Activated effector memory CD4-positive, alpha-beta T cell treated with anti-CD3 and anti-CD28 coated beads, Interleukin-2, amount 50 U/mL, for 16 hours (primary cell): ENCODE measurements around the gene HOXA6.

Experiments used
- DNase-seq: peaks from one replicate; pipeline ENCODE4 v3.0.0-alpha.2; 2020

Gene HOXA6

DNA sequence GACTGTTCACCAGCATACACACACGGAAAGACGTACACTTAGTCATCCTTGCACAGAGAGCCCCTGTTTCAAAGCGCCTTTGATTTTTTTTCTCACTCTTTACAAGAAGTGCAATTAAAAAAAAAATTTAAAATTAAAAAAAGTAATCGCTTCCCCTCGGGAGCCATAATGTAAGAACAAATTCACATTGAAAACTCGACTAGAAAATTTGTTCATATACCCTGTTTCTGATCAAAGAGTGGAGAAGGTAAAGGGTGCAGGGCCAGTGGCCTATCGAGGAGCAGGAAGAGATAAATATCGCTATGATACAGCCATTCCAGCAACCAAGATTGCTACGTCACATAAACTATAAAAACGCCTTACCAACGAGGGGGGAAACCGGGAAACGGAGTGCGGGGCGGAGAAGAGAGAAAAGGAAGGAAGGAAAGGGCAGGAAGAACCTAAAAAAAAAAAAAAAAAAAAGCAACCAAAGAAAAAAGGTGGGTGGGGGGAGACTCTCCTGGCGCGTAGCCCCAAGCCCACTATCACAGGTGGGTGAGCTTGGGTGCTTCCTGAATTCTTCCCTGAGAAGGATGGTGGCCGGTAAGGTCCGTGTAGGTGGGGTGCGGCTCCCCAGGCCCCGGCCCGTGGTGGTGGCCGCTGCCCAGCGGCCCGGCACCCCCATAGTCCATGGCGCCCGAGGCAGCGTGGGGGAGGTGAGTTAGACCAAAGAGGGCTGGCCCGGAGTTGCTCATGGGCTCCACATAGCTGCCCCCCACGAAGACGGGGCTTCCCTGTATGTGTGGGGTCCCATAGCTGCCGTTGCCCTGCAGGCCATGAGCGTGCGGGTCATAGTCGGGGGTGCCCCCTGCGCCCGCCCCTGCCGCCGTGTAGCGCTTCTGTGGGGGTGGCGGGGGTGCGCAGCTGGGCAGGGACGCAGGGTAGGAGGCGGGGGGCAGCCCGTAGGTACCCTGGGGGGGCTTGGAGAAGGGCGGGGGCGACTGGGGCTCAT is 39.9 kb downstream of the HOXA6 start:
- no peak for DNase-seq

GRCh38 chr7:27106901-27107240 is 40.7 kb downstream of the HOXA6 start:
- DNase-seq = no peak

DNA sequence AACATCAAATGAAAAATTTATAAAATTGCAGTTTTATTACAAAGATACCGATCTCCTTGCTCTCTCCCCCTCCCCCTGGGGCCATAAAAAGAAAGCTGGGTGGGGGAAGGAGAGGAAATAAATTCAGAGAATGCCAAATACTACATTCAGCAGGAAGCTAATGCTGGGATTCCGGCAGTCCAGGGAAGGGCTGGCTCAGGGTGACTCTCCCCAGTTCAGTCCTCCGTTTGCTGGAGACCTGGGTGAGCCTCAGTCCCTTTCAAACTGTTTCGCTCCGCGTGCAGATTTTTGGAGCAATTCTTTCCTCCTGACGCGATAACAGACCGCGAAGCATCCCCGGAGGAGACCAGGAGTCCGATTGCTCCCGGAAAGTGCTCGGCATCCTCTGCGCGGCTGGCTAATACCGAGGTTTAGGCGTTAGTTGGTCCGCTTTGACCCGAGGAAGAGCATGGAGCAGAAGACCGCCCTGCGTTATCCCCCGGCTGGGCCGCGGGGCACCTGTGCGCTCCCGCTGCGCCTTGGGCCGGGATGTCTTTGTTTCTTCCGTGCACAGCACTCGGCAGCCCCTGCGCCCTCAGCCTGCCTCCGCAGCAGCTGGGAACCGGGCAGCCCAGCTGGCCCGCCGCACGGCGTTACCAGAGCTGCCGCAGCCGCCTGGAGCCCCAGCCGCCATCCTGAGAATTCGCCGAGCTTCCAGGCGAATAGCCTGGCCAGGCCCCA is 41.2 kb downstream of the HOXA6 start:
- no peak for DNase-seq

GRCh38 chr7:27105301-27106031 is 42.1 kb downstream of the HOXA6 start:
- DNase-seq = no peak

DNA sequence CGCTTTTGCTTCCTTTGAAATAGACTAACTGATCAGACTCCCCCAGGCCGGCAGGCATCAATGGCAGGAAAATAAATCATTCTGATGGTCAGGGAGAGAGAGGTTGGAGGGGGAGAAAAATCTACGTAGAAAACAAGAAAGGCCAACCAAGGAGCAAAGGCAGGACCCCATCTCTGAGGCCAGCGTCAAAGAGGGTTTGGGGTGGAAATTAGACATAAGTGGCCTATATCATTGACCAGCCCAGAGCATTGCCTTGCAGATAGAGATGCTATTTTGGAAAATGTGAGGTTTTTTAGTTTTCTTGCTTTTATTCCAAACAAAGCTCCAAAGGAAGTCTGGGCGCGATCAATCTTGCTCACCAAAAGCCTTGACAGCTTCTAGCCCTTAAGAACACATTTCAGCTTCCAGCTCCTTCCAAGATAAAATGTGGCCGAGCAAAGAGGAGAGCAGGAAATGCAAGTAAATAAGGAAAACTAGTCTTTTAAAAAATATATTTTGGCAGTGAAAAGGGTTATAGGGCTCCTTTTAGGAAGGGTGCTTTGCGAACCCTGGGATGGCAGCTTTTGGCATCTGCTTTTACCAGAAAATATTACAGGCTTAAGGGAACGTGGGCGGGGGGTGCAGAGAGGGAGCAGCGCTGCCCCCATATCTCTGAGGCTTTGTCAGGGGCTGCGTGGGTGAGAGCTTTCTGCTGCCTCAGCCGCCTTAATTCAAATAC is 43.1 kb downstream of the HOXA6 start:
- DNase-seq = no peak

DNA sequence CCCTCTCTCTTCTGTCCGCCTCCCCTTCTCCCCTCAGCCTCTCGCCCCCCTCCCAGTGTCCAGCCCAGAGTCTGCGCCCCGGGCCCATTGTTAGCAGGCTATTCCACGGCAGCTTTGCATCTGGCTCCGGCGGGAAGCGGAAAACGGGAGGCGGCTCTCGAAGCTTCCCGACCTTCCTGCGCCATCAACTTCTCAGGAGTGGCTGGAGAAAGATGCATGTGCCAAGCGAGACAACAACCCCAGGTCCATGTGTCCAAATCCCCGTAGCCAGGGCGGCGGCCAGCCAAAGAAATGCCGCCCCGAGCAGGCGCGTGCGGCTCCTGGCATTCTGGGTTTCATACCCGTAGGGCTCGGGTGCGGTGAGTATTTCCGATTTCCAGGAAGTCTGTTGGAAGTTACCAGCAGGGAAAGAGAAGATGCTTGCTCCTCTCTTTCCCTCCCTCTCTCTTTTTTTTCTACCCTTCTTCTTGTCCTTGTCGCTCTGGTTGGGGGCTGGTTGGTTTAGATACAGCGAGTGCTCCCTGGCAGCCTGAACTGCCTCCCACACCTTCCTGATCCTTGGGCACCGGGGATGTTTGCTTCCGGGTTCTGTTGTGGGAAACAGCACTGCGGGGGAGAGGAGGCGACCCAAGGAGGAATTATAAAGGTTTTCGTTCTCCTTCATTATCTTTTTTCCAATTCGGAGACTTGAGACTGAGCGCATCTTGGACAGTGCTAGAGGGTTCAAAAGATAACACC is 43.9 kb downstream of the HOXA6 start:
- DNase-seq = no peak

- no peak for DNase-seq
Measured at GRCh38 chr7:27102581-27103442, 44.8 kb downstream of the HOXA6 start, which contains the start of gene HOXA2. Gene HOXA2, minus strand, starts transcription at chr7:27102683. Its CDS starts 183 bp downstream, at chr7:27102500.

- no peak for DNase-seq
Measured at GRCh38 chr7:27101957-27102580, 45.5 kb downstream of the HOXA6 start.

DNA sequence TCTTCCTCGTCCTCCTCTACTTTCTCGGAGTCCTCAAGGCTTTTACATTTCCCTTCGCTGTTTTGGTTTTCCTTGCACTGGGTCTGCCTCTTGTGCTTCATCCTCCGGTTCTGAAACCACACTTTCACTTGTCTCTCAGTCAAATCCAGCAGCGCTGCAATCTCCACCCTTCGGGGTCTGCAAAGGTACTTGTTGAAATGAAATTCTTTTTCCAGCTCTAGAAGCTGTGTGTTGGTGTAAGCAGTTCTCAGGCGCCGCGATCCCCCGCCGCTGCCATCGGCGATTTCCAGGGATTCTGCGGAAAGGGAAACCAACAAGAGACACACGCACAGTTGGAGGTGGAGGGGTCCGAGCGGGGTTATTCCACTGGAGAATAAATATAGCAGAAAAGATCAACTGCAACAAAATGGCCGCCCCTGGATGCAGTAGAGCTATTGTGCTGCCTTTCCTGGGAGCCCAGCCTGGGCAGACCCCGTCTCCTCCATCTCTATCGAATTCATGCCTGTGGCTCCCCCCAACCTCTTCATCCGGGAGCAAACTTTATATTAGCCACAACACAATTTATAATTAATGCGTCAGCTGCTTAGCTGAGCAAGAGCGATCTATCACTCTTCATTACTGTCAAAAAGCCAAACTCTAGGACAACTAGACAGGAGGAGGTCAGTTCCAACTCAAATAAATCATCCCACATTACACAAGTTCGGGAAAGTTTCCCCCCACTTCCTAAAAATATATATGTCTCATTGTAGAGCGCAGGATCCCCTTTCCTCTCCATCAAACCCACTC is 46.2 kb downstream of the HOXA6 start:
- DNase-seq = no peak

DNA sequence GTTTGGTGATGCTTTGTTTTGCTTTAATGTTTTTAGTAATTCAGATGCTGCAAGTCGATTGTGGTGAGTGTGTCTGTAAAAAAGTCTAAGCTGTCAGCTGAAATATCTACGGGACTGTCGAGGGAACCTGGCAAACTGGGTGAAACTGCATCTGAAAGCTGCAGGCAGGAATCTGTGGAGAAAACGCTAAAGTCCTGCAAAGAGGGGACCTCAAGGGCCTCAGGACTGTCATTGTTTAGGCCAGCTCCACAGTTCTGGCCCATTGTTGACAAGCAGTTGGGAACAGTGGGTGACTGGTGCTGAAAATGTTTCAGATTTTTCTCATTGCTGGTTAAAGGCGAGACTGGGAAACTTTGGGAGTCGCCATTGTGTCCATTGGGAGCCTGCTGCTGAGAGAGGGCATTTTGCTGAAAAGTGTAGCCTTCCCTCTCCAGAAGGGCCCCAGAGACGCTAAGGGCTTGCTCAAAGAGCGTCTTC is 46.8 kb downstream of the HOXA6 start:
- no peak for DNase-seq

DNA sequence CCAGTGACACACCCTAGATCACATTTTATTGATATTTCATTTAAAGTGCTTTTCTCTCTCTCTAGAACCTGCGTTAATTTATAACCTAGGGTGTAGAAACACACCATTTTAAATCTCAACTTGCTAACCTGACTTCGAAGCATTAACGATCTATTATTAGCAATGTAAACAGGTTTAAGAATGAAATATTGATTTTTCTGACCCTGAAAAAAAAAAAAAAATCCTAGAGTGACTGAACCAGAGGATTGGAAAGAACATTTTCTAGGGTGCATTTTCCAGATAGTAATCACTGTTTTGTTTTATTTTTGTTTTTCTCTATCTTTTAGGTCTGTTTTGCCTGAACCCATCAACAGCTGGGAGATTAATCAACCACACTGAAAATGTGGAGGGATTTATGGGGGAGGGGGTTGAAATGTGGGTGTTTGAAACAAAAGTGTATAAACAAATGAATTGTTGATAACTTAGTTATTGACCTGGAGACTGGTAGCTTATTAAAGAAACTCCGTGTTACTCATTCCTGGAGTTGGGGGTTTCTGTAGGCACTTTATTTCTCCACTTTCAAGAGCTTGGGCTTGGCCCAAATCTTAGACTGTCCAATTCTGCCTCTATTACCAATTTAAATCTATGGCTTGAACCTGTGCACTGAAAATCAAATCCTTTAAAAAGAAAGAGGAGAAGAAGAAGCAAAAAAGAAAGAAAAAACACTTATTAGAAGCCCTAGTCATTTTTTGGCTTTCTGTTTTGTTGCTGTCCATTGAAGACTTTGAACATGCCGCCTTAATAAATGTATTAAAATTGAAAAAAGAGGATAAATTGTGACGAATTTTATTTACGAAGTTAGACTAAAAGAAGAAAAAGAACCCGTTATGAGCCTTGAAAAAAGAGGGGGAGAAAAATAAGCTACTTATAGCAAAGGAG is 47.9 kb downstream of the HOXA6 start:
- DNase-seq = no peak

DNA sequence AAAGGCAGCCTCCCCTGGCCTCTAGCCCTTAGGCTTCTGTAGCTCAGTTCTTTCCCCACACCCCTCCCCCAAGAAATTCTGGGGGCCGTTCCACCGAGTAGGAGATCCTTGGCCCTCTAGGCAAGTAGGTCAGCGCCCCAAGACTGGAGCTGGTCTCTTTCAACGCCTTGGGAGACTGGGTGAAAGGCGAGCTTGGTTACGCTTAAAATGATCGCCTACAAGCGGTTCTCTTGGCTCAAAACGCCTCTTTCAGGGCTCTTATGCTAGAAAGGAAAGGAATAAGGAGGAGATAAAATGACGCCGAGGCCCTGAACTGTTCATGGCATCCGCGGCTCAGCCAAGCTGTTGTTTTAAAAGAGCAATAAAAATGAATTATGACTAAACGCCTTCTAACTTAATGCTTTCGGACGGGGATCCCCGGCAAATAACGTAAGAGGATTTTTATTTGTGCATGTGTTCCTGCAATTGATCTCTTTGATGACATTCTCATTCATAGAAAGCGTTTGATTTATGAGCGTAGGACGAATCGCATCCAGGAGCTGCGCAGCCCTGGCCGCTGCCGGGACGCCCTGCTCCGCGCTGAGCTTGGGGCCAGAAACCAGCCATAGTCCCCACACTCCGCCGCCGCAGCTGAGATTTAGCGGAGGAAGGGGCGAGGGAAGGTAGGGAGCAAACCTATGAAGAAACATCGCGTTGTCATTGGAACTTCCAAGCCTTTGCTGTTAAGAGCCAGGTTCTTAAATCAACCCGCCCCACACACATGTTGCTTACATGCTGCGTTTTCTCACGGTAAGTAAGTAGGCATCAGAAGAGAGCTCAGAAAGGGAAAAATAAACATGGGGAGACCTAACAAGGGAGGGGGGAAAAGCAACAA is 48.8 kb downstream of the HOXA6 start:
- no peak for DNase-seq

DNA sequence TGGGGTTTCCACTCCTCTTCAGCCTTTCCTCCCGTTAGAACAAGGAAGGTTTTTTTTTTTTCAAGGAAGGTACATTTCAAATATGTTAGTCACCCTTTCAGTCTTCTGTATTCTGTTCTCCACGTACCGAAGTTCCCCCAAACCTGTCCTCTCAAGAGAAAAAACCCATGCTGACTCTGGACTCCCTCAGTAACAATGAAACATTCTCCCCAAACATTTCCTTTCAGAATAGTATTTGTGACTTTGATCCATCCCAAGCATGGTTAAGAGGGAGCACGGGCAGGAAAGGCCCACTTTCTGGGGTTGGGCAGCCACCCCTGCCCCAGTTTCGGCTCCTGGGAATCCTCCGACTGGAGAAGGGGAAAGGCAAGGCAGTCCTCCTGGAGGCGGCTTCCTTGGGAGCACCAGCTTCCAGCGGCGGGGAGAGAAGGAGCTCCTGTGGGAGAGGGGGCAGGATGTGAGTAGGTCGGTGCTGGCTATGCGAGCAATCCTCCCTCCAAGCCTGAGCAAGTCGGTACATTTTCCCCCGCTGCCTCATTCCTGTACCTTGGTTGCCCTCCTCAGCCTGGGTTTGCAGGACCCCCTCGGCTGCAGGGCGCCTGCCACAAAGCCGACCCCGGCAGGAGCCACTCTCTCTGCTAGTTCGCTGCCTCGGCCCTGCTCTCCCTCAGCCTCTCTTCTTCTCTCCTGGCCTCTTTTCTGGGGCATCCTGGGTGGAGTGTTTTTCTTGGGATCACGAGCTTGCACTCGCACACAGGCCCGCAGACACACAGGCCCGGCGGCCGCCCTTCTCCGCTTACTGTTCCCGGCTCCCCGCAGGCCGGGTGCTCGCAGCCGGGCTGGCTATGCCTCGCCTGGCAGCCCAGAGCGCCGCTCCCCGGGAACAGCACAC is 49.6 kb downstream of the HOXA6 start:
- DNase-seq = no peak

DNA sequence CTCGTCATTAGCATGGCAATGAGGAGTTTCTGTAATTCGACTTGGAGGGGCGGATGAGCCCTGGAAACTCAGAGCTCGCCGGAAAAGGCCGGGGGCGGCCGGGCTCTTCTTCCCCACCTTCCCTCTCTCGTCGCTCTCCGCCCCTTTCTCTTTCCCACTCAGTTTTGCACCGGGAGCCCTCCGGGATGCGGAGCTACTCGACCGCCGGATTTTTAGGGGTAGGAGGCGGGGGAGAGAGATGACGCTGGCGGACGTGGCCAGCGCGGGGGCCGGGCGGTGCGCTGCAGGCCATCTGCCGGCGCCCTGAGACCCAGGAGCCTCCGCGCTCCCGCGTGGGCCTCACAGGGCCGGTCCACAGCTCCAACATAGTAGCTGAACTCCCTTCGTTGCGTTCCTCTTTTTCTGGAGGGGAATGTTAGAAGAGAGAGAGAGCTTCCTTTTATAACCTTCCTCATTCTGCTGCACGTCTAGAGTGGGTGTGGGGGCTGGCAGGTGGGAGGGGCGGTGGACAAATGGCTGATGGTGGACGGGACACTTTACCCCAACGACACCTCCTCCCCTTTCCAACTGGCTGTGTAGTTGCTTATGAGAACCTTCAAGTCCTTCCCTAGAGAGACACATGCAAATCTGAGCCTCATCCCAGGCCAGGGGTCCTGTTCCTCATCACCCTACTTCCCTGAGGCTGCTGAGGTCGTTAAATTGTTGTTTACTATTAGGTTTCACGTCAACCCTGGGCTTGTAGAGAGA is 50.6 kb downstream of the HOXA6 start:
- no peak for DNase-seq
